ENCODE results near the gene CALD1.

The CALD1 gene

GRCh38 chr7:134932707-134933370 lies 153.4 kb downstream of the CALD1 start:
- no peak for DNase-seq

- DNase-seq: no peak
Measured at GRCh38 chr7:134933460-134934068, 154.1 kb downstream of the CALD1 start.

GRCh38 chr7:134935701-134936100 lies 156.3 kb downstream of the CALD1 start:
- DNase-seq: no peak

GRCh38 chr7:134936893-134937510 lies 157.6 kb downstream of the CALD1 start:
- no peak for DNase-seq

DNA sequence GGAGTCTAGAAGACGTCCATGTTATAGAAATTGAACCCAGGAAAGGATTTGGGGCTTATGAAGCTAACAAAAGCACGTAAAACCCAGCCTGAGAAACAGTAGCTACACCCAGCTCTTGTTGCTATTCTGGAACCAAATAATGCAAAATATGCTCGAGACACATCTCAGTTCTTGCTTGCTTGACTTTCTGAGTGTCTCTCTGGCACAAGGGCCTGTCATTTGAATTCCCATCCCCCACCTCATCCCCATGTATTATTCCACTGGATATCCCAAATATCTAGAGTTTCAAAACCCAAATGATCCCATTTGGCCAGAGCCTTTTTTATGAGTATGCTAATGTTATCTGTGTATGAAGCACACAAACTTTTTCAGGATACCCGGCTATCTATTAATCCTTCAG lies 158.7 kb downstream of the CALD1 start:
- no peak for DNase-seq

DNA sequence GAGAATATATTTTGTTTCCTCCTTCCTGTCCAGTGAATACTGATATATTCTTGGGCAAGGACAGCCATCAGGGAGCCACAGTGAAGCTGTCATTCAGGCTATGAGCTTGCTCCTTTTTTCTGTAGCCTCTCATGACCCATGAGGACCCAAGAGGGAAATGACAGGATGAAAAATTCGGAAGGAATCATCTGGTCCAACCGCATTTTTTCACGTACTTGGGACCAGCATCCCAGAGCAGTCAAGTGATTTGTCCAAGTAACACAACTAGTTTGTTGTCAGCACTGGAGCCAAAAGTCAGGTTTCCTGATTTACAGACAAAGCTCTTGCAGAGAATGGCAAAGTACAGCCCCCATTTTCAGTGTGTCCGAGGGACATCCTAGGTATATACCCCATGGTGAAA lies 159.7 kb downstream of the CALD1 start:
- no peak for DNase-seq

- no peak for DNase-seq
Measured at GRCh38 chr7:134940729-134941128, 161.3 kb downstream of the CALD1 start.

GRCh38 chr7:134941185-134941900 lies 161.9 kb downstream of the CALD1 start:
- no peak for DNase-seq

DNA sequence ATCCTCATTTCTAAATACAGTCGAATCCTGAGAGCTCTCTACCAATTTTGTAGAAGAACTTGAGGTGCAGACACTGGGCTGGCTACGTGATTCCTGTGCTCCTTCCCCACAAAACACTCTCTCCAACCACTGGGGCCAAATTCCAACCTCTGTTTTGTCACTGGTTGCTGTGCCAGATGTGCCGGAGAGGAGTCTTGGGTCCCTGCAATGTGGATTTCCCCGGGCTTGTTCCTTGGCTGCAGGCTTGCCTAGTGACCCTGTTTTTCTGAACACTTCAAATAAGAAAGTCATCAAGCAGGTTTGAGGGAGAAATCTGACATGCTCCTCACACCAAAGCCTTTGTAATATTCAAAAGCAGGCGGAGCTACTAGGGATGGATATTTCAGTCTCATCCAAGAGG lies 162.5 kb downstream of the CALD1 start:
- no peak for DNase-seq

- no peak for DNase-seq
Measured at GRCh38 chr7:134942690-134943466, 163.4 kb downstream of the CALD1 start.

- DNase-seq: no peak
Measured at GRCh38 chr7:134943785-134944400, 164.5 kb downstream of the CALD1 start.

DNA sequence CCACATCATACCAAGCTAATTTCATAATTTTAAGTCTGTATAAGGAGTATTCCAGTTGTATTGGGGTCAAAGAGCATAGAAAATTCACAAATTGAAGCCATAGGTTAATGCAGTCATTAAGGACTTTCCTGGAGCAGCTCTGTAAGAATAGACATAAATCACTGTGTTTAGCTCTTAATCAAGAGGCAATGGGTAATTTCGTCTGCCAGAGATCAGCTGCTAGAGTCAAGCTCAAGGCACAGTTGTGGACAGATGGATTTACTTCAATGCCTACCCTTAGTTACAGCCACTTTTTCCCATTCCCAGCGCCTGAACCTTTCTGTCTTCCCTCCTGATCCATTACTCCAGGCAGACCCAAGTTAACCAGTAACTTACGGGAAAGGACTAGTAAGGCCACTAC lies 166.3 kb downstream of the CALD1 start:
- DNase-seq: no peak

- peak; percentile 9 for DNase-seq
Measured at GRCh38 chr7:134946260-134946659, 166.8 kb downstream of the CALD1 start.

- DNase-seq: no peak
Measured at GRCh38 chr7:134947329-134947728, 167.9 kb downstream of the CALD1 start.

- DNase-seq: no peak
Measured at GRCh38 chr7:134947831-134948230, 168.4 kb downstream of the CALD1 start.

DNA sequence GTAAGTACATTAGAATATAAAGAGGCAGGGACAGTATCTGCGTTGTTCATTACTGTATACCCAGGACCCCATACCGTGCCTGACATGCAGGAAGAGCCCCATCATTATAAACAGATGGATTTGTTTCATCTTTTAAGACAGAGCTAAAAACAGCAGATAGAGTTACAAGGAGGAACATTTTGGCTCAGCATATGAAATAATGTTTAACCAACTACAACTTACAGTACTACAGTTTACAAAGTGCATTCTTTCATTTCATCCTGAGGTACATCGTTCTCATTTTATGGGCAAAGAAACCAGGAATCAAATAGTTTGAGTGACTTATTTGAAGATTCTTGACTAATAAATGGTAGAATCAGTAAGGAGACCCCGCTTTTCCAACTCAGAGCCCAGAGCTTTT lies 168.8 kb downstream of the CALD1 start:
- no peak for DNase-seq

GRCh38 chr7:134948736-134949135 lies 169.3 kb downstream of the CALD1 start:
- DNase-seq: no peak

- no peak for DNase-seq
Measured at GRCh38 chr7:134949171-134949570, 169.7 kb downstream of the CALD1 start.

GRCh38 chr7:134954197-134955082 lies 175.0 kb downstream of the CALD1 start:
- DNase-seq: no peak

- DNase-seq: no peak
Measured at GRCh38 chr7:134957005-134957404, 177.6 kb downstream of the CALD1 start.

GRCh38 chr7:134959810-134960209 lies 180.4 kb downstream of the CALD1 start:
- no peak for DNase-seq

Data from stimulated activated CD4-positive, alpha-beta T cell treated with anti-CD3 and anti-CD28 coated beads, Interleukin-4, amount 100 ng/mL, for 24 hours (primary cell).